Measurements from ENCODE around the gene IQCC. TPM values are rescaled to one million over a fixed set of nuclear protein-coding genes. Genes with fewer than 3 reads are reported as not detected.
A peak's percentile ranks its signal among the peaks of the same experiment; 100 is the strongest.

IQCC gene
- total RNA-seq, 2 experiments from 2014 or later, result 6.1 to 6.3 TPM

DNA sequence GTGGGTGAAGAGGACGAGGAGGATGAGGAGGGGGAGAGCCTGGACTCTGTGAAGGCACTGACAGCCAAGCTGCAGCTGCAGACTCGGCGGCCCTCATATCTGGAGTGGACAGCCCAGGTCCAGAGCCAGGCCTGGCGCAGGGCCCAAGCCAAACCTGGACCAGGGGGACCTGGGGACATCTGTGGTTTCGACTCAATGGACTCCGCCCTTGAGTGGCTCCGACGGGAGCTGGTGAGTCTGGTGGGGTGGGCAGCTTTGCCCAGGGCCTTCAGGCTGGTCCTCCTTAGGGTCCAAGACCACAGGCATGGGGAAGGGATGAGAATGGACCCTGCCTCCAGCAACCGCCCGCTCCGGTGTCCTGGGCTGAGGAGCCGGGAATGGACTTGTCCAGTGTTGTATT, 42.0 kb downstream of the IQCC start:
- ATAC-seq (no peak), DNase-seq (no peak)
- Mint-ChIP-seq H3K27me3 (ENCODE audit: low read depth) (no peaks in the 10 kb centered on the region), H3K4me3 (peak overlapping the region; percentile 63), H3K27ac (peak overlapping the region; percentile 95), H3K4me1 (ENCODE audit: low read depth) (peaks cover 54% of the 10 kb centered on the region), H3K9me3 (ENCODE audit: insufficient read depth) (no peaks in the 10 kb centered on the region), H3K36me3 (ENCODE audit: low read depth) (peaks cover 16% of the 10 kb centered on the region)
- POLR2A ChIA-PET, result interaction anchor here (0.6 to 2.2 kb wide), 3 partner anchors 50 to 404 kb away, joined by 3 to 7 read pairs (median 4); partner anchors contain the start of genes RBBP4 and TXLNA
- CTCF ChIA-PET, result interaction anchor here (1.0 to 6.1 kb wide), 22 partner anchors 8 to 115 kb away, joined by 3 to 66 read pairs (median 10); partner anchors contain the start of genes CCDC28B, EIF3I, HDAC1 and IQCC

GRCh38 chr1:32247983-32248889, 42.8 kb downstream of the IQCC start:
- ATAC-seq (peak; percentile 25), DNase-seq (peak; percentile 86)
- ChIA-PET POLR2A (interaction anchor here (0.6 to 8.9 kb wide), 14 partner anchors 8 to 403 kb away, joined by 3 to 137 read pairs (median 4); partner anchors contain the start of genes CCDC28B, HDAC1, KPNA6 and MARCKSL1), CTCF (interaction anchor here (0.6 to 6.1 kb wide), 37 partner anchors 7 to 317 kb away, joined by 3 to 66 read pairs (median 7); partner anchors contain the start of genes CCDC28B, EIF3I, HDAC1 and IQCC)
- Mint-ChIP-seq H3K36me3 (ENCODE audit: low read depth) (peaks cover 23% of the 10 kb centered on the region), H3K27ac (peak overlapping the region; percentile 95), H3K4me1 (ENCODE audit: low read depth) (peaks cover 50% of the 10 kb centered on the region), H3K9me3 (ENCODE audit: insufficient read depth) (no peaks in the 10 kb centered on the region), H3K4me3 (peak overlapping the region; percentile 99), H3K27me3 (ENCODE audit: low read depth) (no peaks in the 10 kb centered on the region)

DNA sequence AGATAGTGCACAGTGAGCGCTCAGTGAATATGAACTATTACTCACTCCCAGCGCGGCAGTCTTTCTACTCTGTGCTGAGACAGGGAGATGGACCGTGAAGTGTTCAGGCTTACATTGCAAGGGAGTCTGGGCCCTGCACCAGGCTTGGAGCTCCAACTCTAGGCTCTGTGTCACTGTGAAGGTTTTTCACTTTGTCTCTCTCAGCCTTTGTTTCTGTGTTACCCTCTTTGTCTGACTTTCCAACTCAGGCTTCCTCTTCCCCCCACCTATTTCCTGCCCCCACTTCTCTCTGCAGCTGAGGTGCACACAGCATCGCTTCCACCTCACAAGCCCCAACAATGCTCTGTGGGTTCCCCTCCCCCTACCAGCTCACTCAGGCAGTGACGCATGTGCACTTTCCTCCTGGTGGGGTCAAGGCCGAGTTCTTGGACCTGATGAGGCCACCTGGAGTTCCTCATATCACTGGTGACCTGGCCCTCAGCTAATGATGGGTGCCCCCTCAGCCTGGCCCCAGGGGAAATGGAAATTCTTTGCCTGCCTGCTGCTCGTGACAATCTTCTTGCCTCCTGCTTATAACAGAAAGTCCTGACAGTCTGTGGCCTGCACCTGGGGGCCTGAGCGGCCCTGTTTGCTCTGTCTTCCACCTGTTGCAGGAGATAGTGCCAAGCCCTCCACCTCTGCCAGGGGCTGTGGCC, 44.5 kb downstream of the IQCC start:
- H3K27ac Mint-ChIP-seq, result peak overlapping the region; percentile 95
- DNase-seq (peak; percentile 94), ATAC-seq (peak; percentile 64)
- peak overlapping the region; percentile 99 for H3K4me3 Mint-ChIP-seq
- peaks cover 37% of the 10 kb centered on the region for H3K36me3 Mint-ChIP-seq (ENCODE audit: low read depth)
- H3K4me1 Mint-ChIP-seq (ENCODE audit: low read depth), result peaks cover 54% of the 10 kb centered on the region
- no peaks in the 10 kb centered on the region for H3K9me3 Mint-ChIP-seq (ENCODE audit: insufficient read depth)
- ChIA-PET CTCF (interaction anchor here (0.7 to 6.1 kb wide), 14 partner anchors 9 to 324 kb away, joined by 3 to 66 read pairs (median 11); partner anchors contain the start of genes CCDC28B, HDAC1 and MARCKSL1), POLR2A (interaction anchor here (0.6 to 8.9 kb wide), 22 partner anchors 8 to 312 kb away, joined by 3 to 137 read pairs (median 6); partner anchors contain the start of genes BSDC1, CCDC28B, HDAC1 and MARCKSL1)
- H3K27me3 Mint-ChIP-seq (ENCODE audit: low read depth), result no peaks in the 10 kb centered on the region

GRCh38 chr1:32250893-32251716, 45.6 kb downstream of the IQCC start, which contains the start of gene LCK:
LCK (plus strand) TSS chr1:32251265; CDS start chr1:32274330, 23,065 bp downstream.
- H3K27ac Mint-ChIP-seq, result peak within 1 kb of the TSS; percentile 95
- DNase-seq (peak; percentile 82), ATAC-seq (peak; percentile 38)
- no peaks in the 10 kb centered on the region for H3K27me3 Mint-ChIP-seq (ENCODE audit: low read depth)
- ChIA-PET CTCF (interaction anchor here (0.7 to 6.1 kb wide), 10 partner anchors 8 to 85 kb away, joined by 3 to 66 read pairs (median 7); partner anchors contain the start of genes CCDC28B, HDAC1 and MARCKSL1), POLR2A (interaction anchor here (0.7 to 8.9 kb wide), 16 partner anchors 9 to 400 kb away, joined by 3 to 137 read pairs (median 6); partner anchors contain the start of genes CCDC28B, HDAC1, PTP4A2 and TXLNA)
- H3K9me3 Mint-ChIP-seq (ENCODE audit: insufficient read depth), result no peaks in the 10 kb centered on the region
- H3K36me3 Mint-ChIP-seq (ENCODE audit: low read depth), result peaks cover 44% of the 10 kb centered on the region
- peak within 1 kb of the TSS; percentile 99 for H3K4me3 Mint-ChIP-seq
- peaks cover 59% of the 10 kb centered on the region for H3K4me1 Mint-ChIP-seq (ENCODE audit: low read depth)

DNA sequence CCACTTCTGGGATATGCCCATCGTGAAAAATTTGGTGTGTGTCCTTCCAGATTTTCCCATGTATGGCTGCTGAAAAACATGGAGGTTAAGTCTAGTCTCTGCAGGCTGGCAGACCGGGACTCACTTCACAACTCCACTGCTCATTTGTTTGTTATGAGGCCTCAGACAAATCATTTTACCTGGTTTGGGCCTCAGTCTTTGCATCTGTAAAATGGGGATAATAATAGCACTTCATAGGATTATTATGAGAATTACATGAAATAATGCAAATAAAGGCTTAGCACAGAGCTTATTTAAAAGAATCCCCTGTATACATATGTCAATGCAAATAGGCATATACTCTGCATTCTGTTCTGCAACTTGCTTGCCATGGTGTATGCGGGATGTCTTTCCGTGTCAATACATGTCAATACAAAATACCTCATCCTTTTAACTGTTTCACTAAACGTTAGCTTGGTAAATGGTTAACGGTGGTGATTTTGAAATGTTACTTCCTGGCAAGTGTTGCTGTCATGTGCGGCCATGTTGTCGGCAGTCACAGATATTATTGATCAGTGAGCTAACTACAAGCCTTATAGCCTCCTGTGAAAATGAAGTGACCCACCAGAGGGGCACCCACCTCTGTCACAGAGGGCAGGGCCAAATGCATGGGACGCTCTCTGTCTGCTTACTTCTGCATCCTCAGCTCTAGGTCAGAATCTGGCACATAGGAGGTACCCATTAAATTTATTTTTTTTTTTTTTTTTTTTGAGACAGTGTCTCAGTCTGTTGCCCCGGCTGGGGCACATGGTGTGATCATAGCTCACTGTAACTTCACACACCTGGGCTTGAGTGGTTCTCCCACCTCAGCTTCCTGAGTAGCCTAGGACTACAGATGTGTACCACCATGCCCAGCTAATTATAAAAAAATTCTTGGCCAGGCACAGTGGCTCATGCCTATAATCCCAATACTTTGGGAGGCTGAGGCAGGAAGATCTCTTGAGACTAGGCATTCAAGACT, 49.9 kb downstream of the IQCC start:
- CTCF ChIA-PET, result interaction anchor here (0.7 to 2.5 kb wide), 9 partner anchors 8 to 396 kb away, joined by 3 to 14 read pairs (median 4); partner anchors contain the start of genes FAM167B and RBBP4
- no peaks in the 10 kb centered on the region for H3K9me3 Mint-ChIP-seq (ENCODE audit: insufficient read depth)
- H3K27ac Mint-ChIP-seq, result peak overlapping the region; percentile 85
- peak; percentile 60 for DNase-seq
- POLR2A ChIA-PET, result interaction anchor here (0.7 to 8.9 kb wide), 8 partner anchors 9 to 81 kb away, joined by 3 to 137 read pairs (median 4); partner anchors contain the start of genes HDAC1 and MARCKSL1
- H3K4me1 Mint-ChIP-seq (ENCODE audit: low read depth), result peaks cover 43% of the 10 kb centered on the region
- H3K36me3 Mint-ChIP-seq (ENCODE audit: low read depth), result peaks cover 70% of the 10 kb centered on the region
- peak; percentile 4 for ATAC-seq
- H3K27me3 Mint-ChIP-seq (ENCODE audit: low read depth), result no peaks in the 10 kb centered on the region
- peak overlapping the region; percentile 99 for H3K4me3 Mint-ChIP-seq

DNA sequence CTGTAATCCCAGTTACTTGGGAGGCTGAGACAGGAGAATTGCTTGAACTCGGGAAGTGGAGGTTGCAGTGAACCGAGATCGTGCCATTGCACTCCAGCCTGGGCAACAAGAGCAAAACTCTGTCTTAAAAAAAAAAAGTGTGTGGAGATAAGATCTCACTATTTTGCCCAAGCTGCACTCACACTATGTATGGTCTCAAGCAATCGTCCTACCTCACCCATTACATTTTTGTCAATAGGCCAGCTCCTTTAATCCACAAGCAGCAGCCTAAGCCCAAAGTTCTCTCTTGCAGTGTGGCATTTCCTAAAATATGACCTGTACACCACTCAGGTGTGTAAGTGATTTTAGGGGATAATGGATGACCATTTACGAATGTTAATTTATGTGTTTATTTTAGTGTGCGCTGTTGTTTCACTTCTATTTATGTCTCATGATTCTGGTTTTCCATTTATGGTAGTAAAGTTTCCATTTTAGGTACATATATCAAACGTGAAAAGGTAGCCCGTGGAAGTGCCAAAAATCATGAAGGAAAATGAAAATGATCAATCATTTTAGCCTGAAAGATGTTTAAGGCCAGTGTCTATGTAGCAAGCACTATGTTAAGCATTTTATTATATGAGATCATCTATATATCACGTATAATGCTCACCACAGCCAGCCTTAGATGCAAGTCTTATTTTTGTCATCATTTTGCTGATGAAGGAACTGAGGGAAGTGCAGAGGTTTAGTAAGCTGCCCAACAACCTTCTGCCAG, 51.2 kb downstream of the IQCC start:
- H3K4me1 Mint-ChIP-seq (ENCODE audit: low read depth), result peaks cover 46% of the 10 kb centered on the region

DNA sequence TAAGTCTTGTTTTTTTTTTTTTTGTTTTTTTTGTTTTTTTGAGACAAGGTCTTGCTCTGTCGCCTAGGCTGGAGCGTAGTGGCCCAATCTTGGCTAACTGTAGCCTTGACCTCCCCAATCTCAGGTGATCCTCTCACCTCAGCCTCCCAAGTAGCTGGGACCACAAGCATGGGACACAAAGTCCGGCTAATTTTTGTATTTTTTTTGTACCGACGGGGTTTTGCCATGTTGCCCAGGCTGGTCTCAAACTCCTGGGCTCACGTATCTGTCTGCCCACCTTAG, 51.7 kb downstream of the IQCC start:
- Mint-ChIP-seq H3K27me3 (ENCODE audit: low read depth) (no peaks in the 10 kb centered on the region), H3K36me3 (ENCODE audit: low read depth) (peaks cover 64% of the 10 kb centered on the region), H3K4me1 (ENCODE audit: low read depth) (peaks cover 47% of the 10 kb centered on the region), H3K27ac (peak overlapping the region; percentile 77), H3K9me3 (ENCODE audit: insufficient read depth) (no peaks in the 10 kb centered on the region), H3K4me3 (peak overlapping the region; percentile 77)
- DNase-seq, result no peak
- CTCF ChIA-PET, result interaction anchor here (2.0 to 5.9 kb wide), 2 partner anchors 8 to 42 kb away, joined by 8 to 53 read pairs; partner anchors contain the start of genes FAM167B and LCK
- POLR2A ChIA-PET, result interaction anchor here (1.1 to 2.0 kb wide), 3 partner anchors 8 to 51 kb away, joined by 3 to 7 read pairs (median 3); no protein-coding TSS in a partner anchor
- ATAC-seq, result no peak

More for the DNA sequence above, 51.2 kb downstream of the IQCC start:
- DNase-seq, result no peak
- ChIA-PET CTCF (interaction anchor here (0.7 to 5.9 kb wide), 4 partner anchors 8 to 112 kb away, joined by 3 to 53 read pairs (median 11); partner anchors contain the start of genes FAM167B and LCK), POLR2A (interaction anchor here (1.1 to 8.9 kb wide), 5 partner anchors 8 to 50 kb away, joined by 3 to 137 read pairs (median 7); no protein-coding TSS in a partner anchor)
- ATAC-seq, result peak; percentile 24
- H3K9me3 Mint-ChIP-seq (ENCODE audit: insufficient read depth), result no peaks in the 10 kb centered on the region
- H3K36me3 Mint-ChIP-seq (ENCODE audit: low read depth), result peaks cover 69% of the 10 kb centered on the region
- no peaks in the 10 kb centered on the region for H3K27me3 Mint-ChIP-seq (ENCODE audit: low read depth)
- peak overlapping the region; percentile 77 for H3K4me3 Mint-ChIP-seq
- peak overlapping the region; percentile 81 for H3K27ac Mint-ChIP-seq
